H1 (cell line): Measurements from ENCODE around the gene PDK4. TPM values are rescaled to one million over a fixed set of nuclear protein-coding genes. Genes with fewer than 3 reads are reported as not detected.

Experiments used
- CTCF ChIA-PET: fragments of 300-600 bp; sonication (Branson Sonifier 250); formaldehyde crosslinking; loops from one replicate; lab custom pipeline; 2021; ENCODE audit not compliant: partially characterized antibody; lab: Charles Lee
- POLR2A ChIA-PET: fragments of 300-600 bp; sonication (Branson Sonifier 250); formaldehyde crosslinking; loops from one replicate; lab custom pipeline; 2021; ENCODE audit warnings: inconsistent platforms; ENCODE audit not compliant: partially characterized antibody; lab: Charles Lee
- DNase-seq, 2 experiments: peaks; one replicate each; pipeline versions ENCODE4 v3.0.0 to v3.0.0-alpha.2; 2010 to 2022; ENCODE audit warnings: low spot score in 2 of 2, low read depth in 1 of 2, mixed read lengths in 1 of 2
- FAIRE-seq: peaks from 2 replicates; lab custom pipeline; 2011; peaks lifted over from hg19 to GRCh38; lab: Jason Lieb, UNC
- H2AFZ ChIP-seq: 2 replicates; pipeline ENCODE4 v1.8.1; 2012; ENCODE audit warnings: low read length, inconsistent platforms
- H2AK5ac ChIP-seq: 2 replicates; pipeline ENCODE4 v1.6.1; 2013; ENCODE audit warnings: low read depth, low read length
- H2BK120ac ChIP-seq: replicated peaks from 2 replicates; pipeline ENCODE3; 2013; ENCODE audit warnings: low read depth, low read length, inconsistent platforms
- H2BK12ac ChIP-seq: 2 replicates; pipeline ENCODE4 v1.6.1; 2013; ENCODE audit warnings: low read depth, low read length
- H2BK15ac ChIP-seq: 2 replicates; pipeline ENCODE4 v1.6.1; 2013; ENCODE audit warnings: low read length
- H2BK20ac ChIP-seq: 2 replicates; pipeline ENCODE4 v1.6.1; 2013; ENCODE audit warnings: low read length
- H2BK5ac ChIP-seq: 2 replicates; pipeline ENCODE4 v1.6.1; 2013; ENCODE audit warnings: low read depth, low read length
- H3K14ac ChIP-seq: 2 replicates; pipeline ENCODE4 v1.6.1; 2013; ENCODE audit warnings: inconsistent platforms; ENCODE audit not compliant: insufficient read length
- H3K18ac ChIP-seq: 2 replicates; pipeline ENCODE4 v1.6.1; 2013; ENCODE audit warnings: low read length; ENCODE audit errors: extremely low read depth
- H3K23ac ChIP-seq: 2 replicates; pipeline ENCODE4 v1.6.1; 2013; ENCODE audit warnings: inconsistent platforms; ENCODE audit not compliant: insufficient read length
- H3K23me2 ChIP-seq: 2 replicates; pipeline ENCODE4 v1.6.1; 2013; ENCODE audit warnings: low read depth, low read length
- H3K27ac ChIP-seq: 2 replicates; pipeline ENCODE4 v1.6.1; 2011; ENCODE audit warnings: low read depth, low read length, inconsistent platforms
- H3K27me3 ChIP-seq, 4 experiments: replicated peaks in 1 of 4; 1 replicate in 1 of 4; 2 replicates in 3 of 4; pipeline versions ENCODE4 v1.6.1 to v1.8.1; 2011 to 2013; ENCODE audit warnings: low read length in 3 of 4, mild to moderate bottlenecking in 3 of 4, inconsistent platforms in 2 of 4, mixed read lengths in 2 of 4, moderate library complexity in 1 of 4; ENCODE audit not compliant: control insufficient read depth in 3 of 4, insufficient read depth in 3 of 4; ENCODE audit errors: extremely low read depth in 1 of 4
- H3K36me3 ChIP-seq, 4 experiments: 2 replicates each; pipeline versions ENCODE4 v1.6.1 to v1.8.1; 2011 to 2013; ENCODE audit warnings: mild to moderate bottlenecking in 4 of 4, low read length in 3 of 4, moderate library complexity in 2 of 4, control low read depth in 1 of 4, inconsistent platforms in 1 of 4; ENCODE audit not compliant: insufficient read depth in 4 of 4, control insufficient read depth in 2 of 4
- H3K4ac ChIP-seq: replicated peaks from 2 replicates; pipeline ENCODE3; 2013; ENCODE audit warnings: low read length, low read depth, mixed read lengths, inconsistent platforms; ENCODE audit not compliant: insufficient read length
- H3K4me1 ChIP-seq, 4 experiments: replicated peaks in 1 of 4; 1 replicate in 1 of 4; 2 replicates in 3 of 4; pipeline versions ENCODE4 v1.6.1 to v1.8.1; 2011 to 2013; ENCODE audit warnings: low read length in 3 of 4, inconsistent platforms in 2 of 4, mixed read lengths in 1 of 4; ENCODE audit not compliant: insufficient read depth in 4 of 4, control insufficient read depth in 3 of 4
- H3K4me2 ChIP-seq, 2 experiments: 2 replicates each; pipeline versions ENCODE4 v1.6.1 to v1.8.1; 2011 to 2013; ENCODE audit warnings: low read depth in 2 of 2, low read length in 2 of 2, control low read depth in 1 of 2, inconsistent platforms in 1 of 2, mild to moderate bottlenecking in 1 of 2; ENCODE audit not compliant: insufficient read depth in 1 of 2
- H3K4me3 ChIP-seq, 4 experiments: fragments of 200-600, 300-600 bp in 1 of 4; sonication (generic), shearing (Covaris generic), sonication (Bioruptor Twin) in 1 of 4; 2 replicates each; pipeline versions ENCODE4 v1.5.1 to v1.8.1; 2011 to 2016; ENCODE audit warnings: low read length in 4 of 4, low read depth in 3 of 4, control low read depth in 2 of 4, inconsistent platforms in 2 of 4, mild to moderate bottlenecking in 2 of 4, mixed read lengths in 1 of 4, moderate library complexity in 1 of 4; ENCODE audit not compliant: insufficient read depth in 2 of 4; ENCODE audit errors: extremely low read depth in 1 of 4
- H3K56ac ChIP-seq: replicated peaks from 2 replicates; pipeline ENCODE3; 2013; ENCODE audit warnings: low read depth, mild to moderate bottlenecking, mixed read lengths, low read length, inconsistent platforms; ENCODE audit not compliant: insufficient read length
- H3K79me1 ChIP-seq: 2 replicates; pipeline ENCODE4 v1.6.1; 2013; ENCODE audit warnings: low read depth, low read length, control low read depth
- H3K79me2 ChIP-seq, 2 experiments: 2 replicates each; pipeline versions ENCODE4 v1.6.1 to v1.8.1; 2012 to 2013; ENCODE audit warnings: low read length in 2 of 2, mild to moderate bottlenecking in 2 of 2, inconsistent platforms in 1 of 2; ENCODE audit not compliant: insufficient read depth in 2 of 2, control insufficient read depth in 1 of 2
- H3K9ac ChIP-seq, 4 experiments: replicated peaks in 1 of 4; 1 replicate in 1 of 4; 2 replicates in 3 of 4; pipeline versions ENCODE4 v1.6.1 to v1.8.1; 2011 to 2013; ENCODE audit warnings: low read depth in 3 of 4, low read length in 3 of 4, control low read depth in 2 of 4, mild to moderate bottlenecking in 2 of 4, moderate library complexity in 2 of 4, inconsistent platforms in 1 of 4; ENCODE audit errors: extremely low read depth in 1 of 4
- H3K9me3 ChIP-seq, 2 experiments: 2 replicates each; pipeline versions ENCODE4 v1.6.1 to v1.8.1; 2012 to 2013; ENCODE audit warnings: mild to moderate bottlenecking in 2 of 2, moderate library complexity in 2 of 2, control low read depth in 1 of 2, inconsistent platforms in 1 of 2, low read depth in 1 of 2, low read length in 1 of 2, mixed read lengths in 1 of 2; ENCODE audit not compliant: insufficient read depth in 2 of 2
- H4K20me1 ChIP-seq, 2 experiments: replicated peaks in 1 of 2; 2 replicates each; pipeline versions ENCODE3 to v1.8.1; 2011 to 2013; ENCODE audit warnings: inconsistent platforms in 2 of 2, low read length in 2 of 2, mild to moderate bottlenecking in 1 of 2; ENCODE audit not compliant: insufficient read depth in 2 of 2, control insufficient read depth in 1 of 2
- H4K5ac ChIP-seq: 2 replicates; pipeline ENCODE4 v1.6.1; 2013; ENCODE audit warnings: low read length, low read depth, mixed read lengths, inconsistent platforms; ENCODE audit not compliant: insufficient read length
- H4K8ac ChIP-seq: 2 replicates; pipeline ENCODE4 v1.8.0; 2013; ENCODE audit warnings: mild to moderate bottlenecking, moderate library complexity, low read length, inconsistent platforms; ENCODE audit not compliant: insufficient read depth; ENCODE audit errors: extremely low read depth
- H4K91ac ChIP-seq: replicated peaks from 2 replicates; pipeline ENCODE3; 2013; ENCODE audit warnings: low read length, mixed read lengths, inconsistent platforms; ENCODE audit not compliant: insufficient read length
- ATF3 ChIP-seq: IDR thresholded peaks from 2 replicates; pipeline ENCODE4 v1.6.1; 2011; ENCODE audit warnings: low read depth, mild to moderate bottlenecking, low read length; ENCODE audit not compliant: insufficient read depth
- BCL11A ChIP-seq, 2 experiments: IDR thresholded peaks; one replicate each; pipeline ENCODE4 v1.6.1; 2011; ENCODE audit warnings: low read depth in 2 of 2, low read length in 2 of 2, mild to moderate bottlenecking in 2 of 2
- CBX5 ChIP-seq: fragments of 300-800, 300-1000 bp; sonication (generic); IDR thresholded peaks from 2 replicates; pipeline ENCODE4 v1.7.1; 2016; ENCODE audit warnings: antibody characterized with exemption, low read length, low read depth
- CBX8 ChIP-seq: fragments of 300-800, 300-1000 bp; sonication (generic); IDR thresholded peaks from 2 replicates; pipeline ENCODE4 v1.7.1; 2016; ENCODE audit warnings: low read depth, low read length, borderline replicate concordance
- EP300 ChIP-seq, 2 experiments: IDR thresholded peaks; 1 replicate in 1 of 2; 2 replicates in 1 of 2; pipeline ENCODE4 v1.6.1; 2011 to 2012; ENCODE audit warnings: low read depth in 2 of 2, low read length in 2 of 2, mild to moderate bottlenecking in 2 of 2, borderline replicate concordance in 1 of 2, inconsistent platforms in 1 of 2, moderate library complexity in 1 of 2
- EZH2 ChIP-seq: fragments of 200-600 bp; sonication (generic); IDR thresholded peaks from 2 replicates; pipeline ENCODE4 v1.7.1; 2012; ENCODE audit warnings: low read depth, mild to moderate bottlenecking, moderate library complexity, low read length, inconsistent platforms; ENCODE audit not compliant: severe bottlenecking
- POLR2AphosphoS5 ChIP-seq: IDR thresholded peaks from 2 replicates; pipeline ENCODE4 v1.6.1; 2011; ENCODE audit warnings: low read depth, low read length
- RAD21 ChIP-seq, 2 experiments: IDR thresholded peaks in 1 of 2; conservative IDR thresholded peaks in 1 of 2; 2 replicates each; pipeline ENCODE4 v1.6.1; 2011; ENCODE audit warnings: low read depth in 2 of 2, low read length in 2 of 2, improper control_type of control experiment in 1 of 2, inconsistent platforms in 1 of 2, mild to moderate bottlenecking in 1 of 2, moderate library complexity in 1 of 2
- RNF2 ChIP-seq: fragments of 200-900, 300-1000 bp; sonication (generic); IDR thresholded peaks from 2 replicates; pipeline ENCODE4 v1.7.1; 2016; ENCODE audit warnings: borderline replicate concordance, low read depth, mild to moderate bottlenecking, antibody characterized with exemption, low read length; ENCODE audit not compliant: poor library complexity, severe bottlenecking; ENCODE audit errors: missing control alignments
- RXRA ChIP-seq: IDR thresholded peaks from 2 replicates; pipeline ENCODE4 v1.6.1; 2011; ENCODE audit warnings: low read depth, mild to moderate bottlenecking, low read length, moderate library complexity; ENCODE audit not compliant: insufficient read depth
- TCF12 ChIP-seq: IDR thresholded peaks from 2 replicates; pipeline ENCODE4 v1.6.1; 2011; ENCODE audit warnings: low read depth, mild to moderate bottlenecking, low read length
- TEAD4 ChIP-seq: IDR thresholded peaks from 2 replicates; pipeline ENCODE4 v1.6.1; 2012; ENCODE audit warnings: low read depth, low read length, inconsistent platforms, mixed read lengths
- WGBS, 2 experiments: shearing (Covaris generic) in 1 of 2; methylation state at CpG; one replicate each; pipeline versions ENCODE4 v1.1.6 to v1.1.7; 2013 to 2015; ENCODE audit warnings: low lambda C conversion rate in 2 of 2, mixed read lengths in 2 of 2, inconsistent platforms in 1 of 2, low coverage in 1 of 2, missing lambda C conversion rate in 1 of 2; ENCODE audit not compliant: insufficient replicate concordance in 2 of 2, insufficient coverage in 1 of 2, insufficient read length in 1 of 2; ENCODE audit errors: extremely low coverage in 1 of 2, missing lambda C conversion rate in 1 of 2; 5-methylcytosine and 5-hydroxymethylcytosine counted together
- polyA plus RNA-seq, 7 experiments: library from polyadenylated mRNA; depleted of rRNA in 3 of 7; stranded (reverse) in 5 of 7; unstranded in 2 of 7; fragments of >200 nt in 5 of 7; fragments of 200-250 nt in 2 of 7; gene quantifications; 1 replicate in 5 of 7; 2 replicates in 1 of 7; 4 replicates in 1 of 7; pipeline versions ENCODE4 v1.2.1 to v1.2.3, GENCODE V29; 2011 to 2013; ENCODE audit warnings: missing spikeins in 2 of 7, mixed read lengths in 2 of 7
- total RNA-seq: library from RNA; stranded (reverse); fragmentation: NEBNext Ultra II Directional; extraction: Animal tissue kit (Norgen Biotek cat#: 25700); gene quantifications from 2 replicates; pipeline ENCODE4 v1.2.1, GENCODE V29; 2021

The PDK4 gene
- total and polyA plus RNA-seq, 2 of the 8 experiments (the other 6 are each of a cell fraction or from before 2014, with no cell fraction given), result 0.26 TPM; not detected in 1

- no peak overlapping the region for H3K14ac ChIP-seq
- no peak overlapping the region for H2AFZ ChIP-seq
- H2BK15ac ChIP-seq, result no peak overlapping the region
- H3K4ac ChIP-seq, result no peak overlapping the region
- WGBS, 2 experiments, result 82% methylated on average over 5 of the region's 5 CpGs; no CpG with 5 or more reads in 1 of the 2 experiments
- DNase-seq, result no peak
- no peaks in the 10 kb centered on the region; the same call in 1 of the 2 replicates for H3K23me2 ChIP-seq
- no peak for TF ChIP-seq BCL11A (IDR thresholded peaks at IDR 0.05; ENCODE audit: low read depth in 2 of 2, low read length in 2 of 2)
- TF ChIP-seq RNF2, result no peak
- TF ChIP-seq RAD21 (IDR thresholded peaks at IDR 0.05 in 1 of 2, conservative IDR thresholded peaks at IDR 0.05 in 1 of 2; ENCODE audit: low read depth in 2 of 2, low read length in 2 of 2), result no peak
- no peak for TF ChIP-seq RXRA
- no peak for TF ChIP-seq EZH2
- no peak for TF ChIP-seq POLR2AphosphoS5
- no peak for TF ChIP-seq CBX8
- TF ChIP-seq ATF3, result no peak
- TF ChIP-seq TCF12, result no peak
- no peak for TF ChIP-seq CBX5
- TF ChIP-seq EP300 (IDR thresholded peaks at IDR 0.05; ENCODE audit: borderline replicate concordance in 1 of 2, low read depth in 2 of 2, low read length in 2 of 2), result no peak
- TF ChIP-seq TEAD4, result no peak
- no peaks in the 10 kb centered on the region for H3K79me2 ChIP-seq
- H3K56ac ChIP-seq, result no peak overlapping the region
- H4K8ac ChIP-seq, result no peak overlapping the region
- POLR2A ChIA-PET, result no interaction called here
- no peak overlapping the region for H3K4me3 ChIP-seq
- H2BK12ac ChIP-seq, result no peak overlapping the region
- H2BK20ac ChIP-seq, result no peak overlapping the region
- H2BK5ac ChIP-seq, result no peak overlapping the region
- FAIRE-seq, result no peak
- no peaks in the 10 kb centered on the region for H3K79me1 ChIP-seq
- no peaks in the 10 kb centered on the region for H3K4me1 ChIP-seq
- no peaks in the 10 kb centered on the region for H3K9me3 ChIP-seq
- H3K27ac ChIP-seq, result no peak overlapping the region
- H2BK120ac ChIP-seq, result no peak overlapping the region
- no peaks in the 10 kb centered on the region for H3K27me3 ChIP-seq
- no peak overlapping the region for H3K9ac ChIP-seq
- H3K23ac ChIP-seq, result no peak overlapping the region
- no peak overlapping the region for H4K91ac ChIP-seq
- H2AK5ac ChIP-seq, result no peak overlapping the region
- CTCF ChIA-PET, result interaction anchor here (0.7 to 1.2 kb wide), 7 partner anchors 9 to 1199 kb away, joined by 3 to 5 read pairs (median 3); no protein-coding TSS in a partner anchor
- no peaks in the 10 kb centered on the region for H3K36me3 ChIP-seq
- no peaks in the 10 kb centered on the region for H4K20me1 ChIP-seq
- H4K5ac ChIP-seq, result no peak overlapping the region
- H3K4me2 ChIP-seq, result no peak overlapping the region
- no peak overlapping the region for H3K18ac ChIP-seq
These were observed 32.6 kb upstream of the PDK4 start for GRCh38 chr7:95628831-95629439.
